Measurements from ENCODE around the gene ARHGEF25.

The ARHGEF25 gene

DNA sequence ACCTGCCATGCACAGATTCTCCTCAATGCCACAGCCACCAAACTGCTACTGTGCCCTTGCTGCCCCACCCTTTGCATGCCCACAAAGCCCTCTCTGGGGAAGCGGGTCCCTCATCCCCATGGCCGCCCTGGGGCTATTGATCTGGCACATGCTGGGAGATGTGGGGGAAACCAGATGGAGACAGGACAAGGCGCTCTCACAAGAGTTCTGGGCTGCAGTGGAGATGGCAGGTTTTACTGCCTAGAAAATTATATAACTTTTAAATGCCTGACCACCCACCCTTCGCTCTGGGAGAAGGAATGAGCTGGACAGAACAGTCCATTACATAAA, 30.8 kb upstream of the ARHGEF25 start:
- TF ChIP-seq, protein P1, sequence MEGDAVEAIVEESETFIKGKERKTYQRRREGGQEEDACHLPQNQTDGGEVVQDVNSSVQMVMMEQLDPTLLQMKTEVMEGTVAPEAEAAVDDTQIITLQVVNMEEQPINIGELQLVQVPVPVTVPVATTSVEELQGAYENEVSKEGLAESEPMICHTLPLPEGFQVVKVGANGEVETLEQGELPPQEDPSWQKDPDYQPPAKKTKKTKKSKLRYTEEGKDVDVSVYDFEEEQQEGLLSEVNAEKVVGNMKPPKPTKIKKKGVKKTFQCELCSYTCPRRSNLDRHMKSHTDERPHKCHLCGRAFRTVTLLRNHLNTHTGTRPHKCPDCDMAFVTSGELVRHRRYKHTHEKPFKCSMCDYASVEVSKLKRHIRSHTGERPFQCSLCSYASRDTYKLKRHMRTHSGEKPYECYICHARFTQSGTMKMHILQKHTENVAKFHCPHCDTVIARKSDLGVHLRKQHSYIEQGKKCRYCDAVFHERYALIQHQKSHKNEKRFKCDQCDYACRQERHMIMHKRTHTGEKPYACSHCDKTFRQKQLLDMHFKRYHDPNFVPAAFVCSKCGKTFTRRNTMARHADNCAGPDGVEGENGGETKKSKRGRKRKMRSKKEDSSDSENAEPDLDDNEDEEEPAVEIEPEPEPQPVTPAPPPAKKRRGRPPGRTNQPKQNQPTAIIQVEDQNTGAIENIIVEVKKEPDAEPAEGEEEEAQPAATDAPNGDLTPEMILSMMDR (IDR thresholded peaks at IDR 0.05; ENCODE audit: insufficient read depth, low read depth, low read length, missing control alignments), result no peak
- DNase-seq (ENCODE audit: low read depth), result no peak

DNA sequence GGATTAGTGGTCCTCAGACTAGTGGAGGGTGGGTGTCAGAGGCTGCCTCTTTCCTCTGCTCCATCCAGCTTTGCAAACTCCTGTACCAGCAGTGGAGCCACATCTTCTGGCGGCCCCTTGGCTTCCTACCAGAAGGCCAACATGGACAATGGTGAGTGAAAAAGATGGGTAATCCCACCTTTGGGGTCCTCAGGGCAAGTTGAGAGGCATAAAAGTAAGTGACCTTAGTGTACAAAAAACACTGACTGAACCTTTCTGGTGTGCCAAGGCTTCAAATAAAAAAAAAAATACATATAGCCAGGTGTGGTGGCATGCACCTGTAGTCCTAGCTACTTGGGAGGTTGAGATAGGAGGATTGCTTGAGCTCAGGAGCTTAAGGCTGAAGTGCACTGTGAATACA, 29.4 kb upstream of the ARHGEF25 start:
- TF ChIP-seq, protein P1 (IDR thresholded peaks at IDR 0.05; ENCODE audit: insufficient read depth, low read depth, low read length, missing control alignments), result no peak
- DNase-seq (ENCODE audit: low read depth), result no peak

More for the DNA sequence above, 30.8 kb upstream of the ARHGEF25 start:
- H3K4me3 ChIP-seq (ENCODE audit: low read length), result no peak overlapping the region

DNA sequence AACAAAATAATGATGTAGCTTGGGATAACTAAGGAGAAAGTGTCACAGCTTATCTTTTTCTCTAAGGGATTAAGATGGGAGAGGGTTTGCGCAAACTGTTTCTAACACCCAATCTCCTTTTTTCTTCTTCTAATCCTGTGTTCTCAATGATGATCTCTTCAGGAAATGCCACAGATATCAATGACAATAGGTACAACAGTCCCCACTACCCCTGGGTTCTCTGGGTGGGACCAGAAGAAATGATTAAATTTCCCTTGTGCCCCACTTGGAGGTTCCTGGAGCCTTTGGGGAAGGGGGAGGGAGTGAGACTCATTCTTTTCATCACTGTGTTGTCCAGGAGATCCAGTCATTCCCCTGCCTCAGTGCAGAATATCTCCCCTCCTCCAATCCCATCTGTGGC, 28.8 kb upstream of the ARHGEF25 start:
- no peak for DNase-seq (ENCODE audit: low read depth)
- TF ChIP-seq, protein P1 (IDR thresholded peaks at IDR 0.05; ENCODE audit: insufficient read depth, low read depth, low read length, missing control alignments), result no peak

More for the DNA sequence above, 29.4 kb upstream of the ARHGEF25 start:
- no peak overlapping the region for H3K4me3 ChIP-seq (ENCODE audit: low read length)

DNA sequence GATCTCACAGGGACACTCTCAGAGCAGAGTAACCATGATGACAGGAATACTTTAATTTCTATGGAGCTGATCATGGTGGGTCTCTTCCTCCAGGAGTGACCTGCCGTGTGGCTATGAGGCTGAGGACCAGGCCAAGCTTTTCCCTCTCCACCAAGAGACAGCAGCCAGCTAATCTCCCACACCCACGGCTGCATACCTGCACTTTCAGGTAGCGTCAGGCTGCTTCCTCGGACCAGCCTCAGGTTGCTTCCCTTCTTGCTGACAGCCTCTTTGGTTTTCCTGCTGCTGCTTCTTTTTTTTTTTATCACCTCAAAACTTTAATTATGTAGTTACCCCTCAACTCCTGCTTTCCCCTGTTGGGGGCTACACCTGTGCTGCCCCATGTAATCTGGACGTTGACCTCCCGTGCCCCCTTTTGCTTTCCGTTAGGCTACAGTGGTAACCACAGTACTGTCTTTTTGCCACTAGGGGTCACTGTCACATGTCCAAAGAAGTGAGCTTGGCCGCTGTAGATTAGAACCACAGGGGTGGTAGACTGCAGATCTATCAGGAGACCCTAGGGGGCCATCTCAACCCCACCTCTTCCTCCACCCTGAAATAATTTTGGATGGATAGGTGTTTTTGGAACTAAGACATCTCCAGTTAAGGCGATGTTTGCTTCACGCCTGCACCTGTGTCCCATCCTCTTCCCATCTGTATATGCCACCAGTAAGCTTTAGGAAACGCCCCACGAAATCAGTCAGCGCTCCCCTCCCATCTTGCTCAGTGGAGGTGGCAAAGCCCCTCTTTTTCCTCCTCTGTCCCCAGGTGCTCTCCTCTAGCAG, 28.0 kb upstream of the ARHGEF25 start:
- no peak overlapping the region for H3K4me3 ChIP-seq (ENCODE audit: low read length)
- DNase-seq (ENCODE audit: low read depth), result peak; percentile 75
- TF ChIP-seq, protein P1 (IDR thresholded peaks at IDR 0.05; ENCODE audit: insufficient read depth, low read depth, low read length, missing control alignments), result peak; percentile 88

More for the DNA sequence above, 28.8 kb upstream of the ARHGEF25 start:
- H3K4me3 ChIP-seq (ENCODE audit: low read length), result no peak overlapping the region

DNA sequence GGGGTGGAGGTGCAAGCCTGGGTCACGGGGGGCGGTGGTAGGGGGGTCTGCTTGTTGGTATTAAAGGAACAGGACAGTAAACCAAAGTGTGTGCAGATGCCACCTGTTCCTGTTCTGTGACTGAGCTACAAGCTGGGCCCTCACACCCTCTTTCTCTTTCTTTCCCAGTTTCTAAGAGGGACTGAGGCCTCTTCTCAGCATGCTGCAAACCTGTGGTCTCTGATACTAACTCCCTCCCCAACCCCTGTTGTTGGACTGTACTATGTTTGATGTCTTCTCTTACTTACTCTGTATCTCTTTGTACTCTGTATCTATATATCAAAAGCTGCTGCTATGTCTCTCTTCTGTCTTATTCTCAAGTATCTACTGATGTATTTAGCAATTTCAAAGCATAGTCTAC, 27.2 kb upstream of the ARHGEF25 start:
- TF ChIP-seq, protein P1 (IDR thresholded peaks at IDR 0.05; ENCODE audit: insufficient read depth, low read depth, low read length, missing control alignments), result no peak
- no peak for DNase-seq (ENCODE audit: low read depth)

DNA sequence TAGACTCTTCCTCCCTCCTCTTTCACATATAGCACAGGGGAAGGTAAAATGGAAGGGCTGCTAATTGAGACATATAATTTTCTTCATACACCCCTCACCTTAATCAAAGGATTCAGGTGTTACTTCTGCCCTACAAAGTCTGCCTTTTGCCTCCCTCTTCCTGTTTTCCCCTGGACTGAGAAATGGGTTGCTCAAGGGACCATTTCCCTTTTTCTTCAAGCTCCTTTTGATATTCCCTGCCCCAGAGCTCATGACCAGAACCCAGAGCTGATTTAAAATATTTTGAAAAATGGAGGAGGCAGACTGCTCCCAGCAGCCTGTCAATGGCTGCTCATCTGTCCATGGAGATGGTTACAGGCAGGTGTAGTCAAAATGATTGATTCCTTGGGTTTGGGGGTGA, 26.5 kb upstream of the ARHGEF25 start:
- TF ChIP-seq, protein P1 (IDR thresholded peaks at IDR 0.05; ENCODE audit: insufficient read depth, low read depth, low read length, missing control alignments), result no peak
- H3K4me3 ChIP-seq (ENCODE audit: low read length), result no peak overlapping the region
- no peak for DNase-seq (ENCODE audit: low read depth)

More for the DNA sequence above, 27.2 kb upstream of the ARHGEF25 start:
- H3K4me3 ChIP-seq (ENCODE audit: low read length), result no peak overlapping the region

DNA sequence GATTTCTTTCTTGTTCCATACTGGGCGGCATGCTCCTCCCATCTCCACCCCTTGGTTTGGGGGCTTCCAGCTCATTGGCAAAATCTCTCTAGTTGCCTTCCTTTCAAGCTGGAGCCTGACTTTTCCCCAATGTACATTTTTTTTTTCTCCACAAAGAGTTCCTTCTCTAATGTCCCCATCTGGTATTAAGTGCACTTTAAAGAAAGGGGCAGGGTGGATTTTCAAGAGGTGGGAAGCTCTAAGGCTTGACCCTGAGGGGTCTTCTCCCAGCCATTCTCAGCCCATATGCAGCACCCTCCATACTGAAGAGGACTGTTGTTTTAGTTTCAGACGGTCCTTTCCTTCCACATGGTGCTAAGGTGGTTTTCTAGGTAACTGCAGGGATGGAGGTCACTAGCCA, 26.1 kb upstream of the ARHGEF25 start:
- TF ChIP-seq, protein P1 (IDR thresholded peaks at IDR 0.05; ENCODE audit: insufficient read depth, low read depth, low read length, missing control alignments), result no peak
- no peak for DNase-seq (ENCODE audit: low read depth)
- H3K4me3 ChIP-seq (ENCODE audit: low read length), result no peak overlapping the region
